ENCODE results near the gene GCGR. TPM values are rescaled to one million over a fixed set of nuclear protein-coding genes. Genes with fewer than 3 reads are reported as not detected.

The GCGR gene
- total RNA-seq (under 1 TPM in 1 of 7 donors, not detected in 6; 0.37 TPM), polyA plus RNA-seq (under 1 TPM; 0.06 to 0.15 (median 0.13) TPM)
- long read RNA-seq, donor 1: 0 reads
- long read RNA-seq, donor 2: 0 reads

GRCh38 chr17:81803728-81804558, at the start of gene GCGR:
Gene GCGR (plus strand): TSS chr17:81804150. CDS start chr17:81809019, 4,869 bp downstream.
- Histone ChIP-seq H3K27me3 (replicated peaks in 1 of 7) (peaks cover 0 to 98% (median 71%) of the 10 kb centered on the region in 7 donors), H3K27ac (no peak within 1 kb of the TSS), H3K4me3 (peak within 1 kb of the TSS in 2 of 8 donors; percentile 4 to 49), H3K36me3 (no peaks in the 10 kb centered on the region), H3K4me1 (peaks cover 8 to 26% (median 21%) of the 10 kb centered on the region in 6 donors), H3K9me3 (no peaks in the 10 kb centered on the region)
- DNase-seq: no peak
- intact Hi-C loops (cut with DNase I; ENCODE audit: low total_unique reads): no loop called here
- WGBS, 5 donors: 2 to 5% (median 2%) methylated on average over 21 to 110 of the region's 110 CpGs
- TF ChIP-seq POLR2A (IDR thresholded peaks at IDR 0.05) (no peak), POLR2AphosphoS5 (IDR thresholded peaks at IDR 0.05) (no peak)
- TF ChIP-seq, protein P1, sequence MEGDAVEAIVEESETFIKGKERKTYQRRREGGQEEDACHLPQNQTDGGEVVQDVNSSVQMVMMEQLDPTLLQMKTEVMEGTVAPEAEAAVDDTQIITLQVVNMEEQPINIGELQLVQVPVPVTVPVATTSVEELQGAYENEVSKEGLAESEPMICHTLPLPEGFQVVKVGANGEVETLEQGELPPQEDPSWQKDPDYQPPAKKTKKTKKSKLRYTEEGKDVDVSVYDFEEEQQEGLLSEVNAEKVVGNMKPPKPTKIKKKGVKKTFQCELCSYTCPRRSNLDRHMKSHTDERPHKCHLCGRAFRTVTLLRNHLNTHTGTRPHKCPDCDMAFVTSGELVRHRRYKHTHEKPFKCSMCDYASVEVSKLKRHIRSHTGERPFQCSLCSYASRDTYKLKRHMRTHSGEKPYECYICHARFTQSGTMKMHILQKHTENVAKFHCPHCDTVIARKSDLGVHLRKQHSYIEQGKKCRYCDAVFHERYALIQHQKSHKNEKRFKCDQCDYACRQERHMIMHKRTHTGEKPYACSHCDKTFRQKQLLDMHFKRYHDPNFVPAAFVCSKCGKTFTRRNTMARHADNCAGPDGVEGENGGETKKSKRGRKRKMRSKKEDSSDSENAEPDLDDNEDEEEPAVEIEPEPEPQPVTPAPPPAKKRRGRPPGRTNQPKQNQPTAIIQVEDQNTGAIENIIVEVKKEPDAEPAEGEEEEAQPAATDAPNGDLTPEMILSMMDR (IDR thresholded peaks at IDR 0.05 in 8 of 11, conservative IDR thresholded peaks at IDR 0.05 in 3 of 11): no peak

- Histone ChIP-seq H3K4me1 (no peaks in the 10 kb centered on the region), H3K27me3 (replicated peaks in 1 of 7) (peaks cover 0 to 22% (median 0%) of the 10 kb centered on the region in 7 donors), H3K36me3 (no peaks in the 10 kb centered on the region), H3K27ac (no peak overlapping the region), H3K4me3 (no peak overlapping the region), H3K9me3 (no peaks in the 10 kb centered on the region)
- WGBS, 5 donors: 87 to 95% (median 93%) methylated on average over 7 to 8 of the region's 8 CpGs
- intact Hi-C loops (cut with DNase I; ENCODE audit: low total_unique reads): no loop called here
- DNase-seq: no peak
- TF ChIP-seq, protein P1 (IDR thresholded peaks at IDR 0.05 in 8 of 11, conservative IDR thresholded peaks at IDR 0.05 in 3 of 11): peak in 1 of 11 experiments; percentile 3
- TF ChIP-seq POLR2A (IDR thresholded peaks at IDR 0.05) (no peak), POLR2AphosphoS5 (IDR thresholded peaks at IDR 0.05) (no peak)
These were observed 11.0 kb upstream of the GCGR start for GRCh38 chr17:81792675-81793615.

DNA sequence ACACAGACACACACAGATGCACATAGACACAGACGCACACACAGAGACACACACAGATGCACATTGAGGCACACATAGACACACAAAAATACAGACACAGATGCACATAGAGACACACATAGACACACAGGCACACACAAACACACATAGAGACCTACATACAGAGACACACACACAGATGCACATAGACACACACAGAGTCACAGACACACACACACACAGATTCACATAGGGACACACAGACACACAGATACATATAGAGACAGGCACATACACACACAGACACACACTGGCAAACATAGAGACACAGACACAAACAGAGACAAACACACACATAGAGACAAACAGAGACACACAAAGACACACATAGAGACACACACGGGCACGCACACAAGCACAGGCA, 9.9 kb upstream of the GCGR start:
- no peak for TF ChIP-seq POLR2AphosphoS5 (IDR thresholded peaks at IDR 0.05)
- TF ChIP-seq, protein P1 (IDR thresholded peaks at IDR 0.05 in 8 of 11, conservative IDR thresholded peaks at IDR 0.05 in 3 of 11): no peak
- TF ChIP-seq POLR2A (IDR thresholded peaks at IDR 0.05): no peak
- Histone ChIP-seq H3K27me3 (replicated peaks in 1 of 7) (peaks cover 0 to 22% (median 0%) of the 10 kb centered on the region in 7 donors), H3K4me3 (no peak overlapping the region), H3K4me1 (no peaks in the 10 kb centered on the region), H3K36me3 (no peaks in the 10 kb centered on the region), H3K27ac (no peak overlapping the region), H3K9me3 (no peaks in the 10 kb centered on the region)
- intact Hi-C loops (cut with DNase I; ENCODE audit: low total_unique reads): no loop called here
- 91 to 95% (median 94%) methylated on average over 3 of the region's 3 CpGs for WGBS, 5 donors
- DNase-seq: no peak
